Activated naive CD4-positive, alpha-beta T cell treated with anti-CD3 and anti-CD28 coated beads for 36 hours (primary cell): ENCODE results near the gene PCIF1. TPM values are rescaled to one million over a fixed set of nuclear protein-coding genes. Genes with fewer than 3 reads are reported as not detected.

ENCODE experiments used
- CTCF ChIA-PET: fragments of 350-600 bp; sonication (Branson Sonifier 250); formaldehyde crosslinking; loops from one replicate; lab custom pipeline; 2021; ENCODE audit warnings: antibody characterized with exemption; lab: Charles Lee
- DNase-seq: peaks from one replicate; pipeline ENCODE4 v3.0.0-alpha.2; 2020
- H3K27ac Mint-ChIP-seq: one replicate; pipeline ENCODE4 v1.8.0; 2021; ENCODE audit warnings: mild to moderate bottlenecking, mixed read lengths
- H3K27me3 Mint-ChIP-seq: one replicate; pipeline ENCODE4 v1.8.0; 2021; ENCODE audit warnings: low read depth, mixed read lengths
- H3K36me3 Mint-ChIP-seq: one replicate; pipeline ENCODE4 v1.8.0; 2021; ENCODE audit warnings: low read depth, mixed read lengths
- H3K4me1 Mint-ChIP-seq: one replicate; pipeline ENCODE4 v1.8.0; 2021; ENCODE audit warnings: low read depth, mixed read lengths
- H3K4me3 Mint-ChIP-seq: one replicate; pipeline ENCODE4 v1.8.0; 2021; ENCODE audit warnings: mild to moderate bottlenecking, moderate library complexity, mixed read lengths
- H3K9me3 Mint-ChIP-seq: one replicate; pipeline ENCODE4 v1.8.0; 2021; ENCODE audit warnings: mixed read lengths
- intact Hi-C: fragments of 100-400 bp; cut with micrococcal nuclease; formaldehyde crosslinking; loops from one replicate; pipeline ENCODE4 v1.15.1; 2023
- total RNA-seq, 2 experiments: library from RNA; stranded (reverse); gene quantifications; one replicate each; pipeline ENCODE4 v1.2.3, GENCODE V29; 2021

The PCIF1 gene
- total RNA-seq, 2 experiments from 2014 or later = 39.2 to 39.5 TPM

GRCh38 chr20:45908084-45908483 lies 26.4 kb upstream of the PCIF1 start:
- Mint-ChIP-seq H3K27ac (no peak overlapping the region), H3K4me3 (no peak overlapping the region), H3K36me3 (no peaks in the 10 kb centered on the region), H3K4me1 (peaks cover 19% of the 10 kb centered on the region), H3K27me3 (peaks cover 6% of the 10 kb centered on the region), H3K9me3 (no peaks in the 10 kb centered on the region)
- CTCF ChIA-PET = interaction anchor here (1.1 to 2.9 kb wide), 2 partner anchors 18 to 120 kb away, joined by 3 to 7 read pairs; partner anchors contain the start of genes CTSA and NEURL2
- intact Hi-C loops = no loop called here
- no peak for DNase-seq

- H3K36me3 Mint-ChIP-seq = no peaks in the 10 kb centered on the region
- CTCF ChIA-PET = interaction anchor here (0.7 to 2.9 kb wide), 3 partner anchors 19 to 111 kb away, joined by 3 to 7 read pairs (median 3); partner anchors contain the start of genes CTSA and NEURL2
- H3K9me3 Mint-ChIP-seq = no peaks in the 10 kb centered on the region
- no peak overlapping the region for H3K4me3 Mint-ChIP-seq
- H3K4me1 Mint-ChIP-seq = peaks cover 20% of the 10 kb centered on the region
- intact Hi-C loops = no loop called here
- no peak for DNase-seq
- H3K27me3 Mint-ChIP-seq = peaks cover 11% of the 10 kb centered on the region
- no peak overlapping the region for H3K27ac Mint-ChIP-seq
Measured at GRCh38 chr20:45909336-45909808, 25.1 kb upstream of the PCIF1 start.

- H3K27ac Mint-ChIP-seq = no peak overlapping the region
- intact Hi-C loops = loop anchor here (1.0 kb wide), 3 partner anchors 19 to 62 kb away; partner anchors contain the start of genes ACOT8, CTSA, NEURL2 and ZNF335
- CTCF ChIA-PET = interaction anchor here (0.7 to 2.9 kb wide), 3 partner anchors 20 to 112 kb away, joined by 3 to 7 read pairs (median 3); partner anchors contain the start of genes CTSA and NEURL2
- H3K4me1 Mint-ChIP-seq = peaks cover 20% of the 10 kb centered on the region
- peaks cover 14% of the 10 kb centered on the region for H3K27me3 Mint-ChIP-seq
- peak overlapping the region; percentile 82 for H3K4me3 Mint-ChIP-seq
- H3K36me3 Mint-ChIP-seq = no peaks in the 10 kb centered on the region
- no peaks in the 10 kb centered on the region for H3K9me3 Mint-ChIP-seq
- no peak for DNase-seq
Measured at GRCh38 chr20:45909817-45910669, 24.4 kb upstream of the PCIF1 start.

- H3K9me3 Mint-ChIP-seq = no peaks in the 10 kb centered on the region
- CTCF ChIA-PET = interaction anchor here (1.4 to 2.9 kb wide), 2 partner anchors 21 to 112 kb away, joined by 3 to 7 read pairs; partner anchors contain the start of genes CTSA and NEURL2
Measured at GRCh38 chr20:45910670-45911485, 23.6 kb upstream of the PCIF1 start.

GRCh38 chr20:45911486-45912343 lies 22.8 kb upstream of the PCIF1 start, which contains the start of gene PLTP:
Gene PLTP, minus strand, starts transcription at chr20:45912155. Its CDS starts 703 bp downstream, at chr20:45911452.
- Mint-ChIP-seq H3K27ac (no peak within 1 kb of the TSS), H3K27me3 (peaks cover 21% of the 10 kb centered on the region), H3K4me3 (peak within 1 kb of the TSS; percentile 82), H3K9me3 (no peaks in the 10 kb centered on the region), H3K4me1 (peaks cover 20% of the 10 kb centered on the region), H3K36me3 (no peaks in the 10 kb centered on the region)
- CTCF ChIA-PET = no interaction called here
- intact Hi-C loops = loop anchor here (1.0 kb wide), 1 partner anchor 22 kb away; no protein-coding TSS in a partner anchor
- DNase-seq = peak; percentile 27

More at GRCh38 chr20:45910670-45911485, 23.6 kb upstream of the PCIF1 start:
- DNase-seq = peak; percentile 97
- H3K27me3 Mint-ChIP-seq = peaks cover 16% of the 10 kb centered on the region
- H3K27ac Mint-ChIP-seq = peak overlapping the region; percentile 25
- H3K4me3 Mint-ChIP-seq = peak overlapping the region; percentile 82
- H3K4me1 Mint-ChIP-seq = peaks cover 20% of the 10 kb centered on the region
- H3K36me3 Mint-ChIP-seq = no peaks in the 10 kb centered on the region
- intact Hi-C loops = loop anchor here (1.0 kb wide), 4 partner anchors 20 to 61 kb away; partner anchors contain the start of genes ACOT8, CTSA, NEURL2 and ZNF335

- H3K4me1 Mint-ChIP-seq = peaks cover 20% of the 10 kb centered on the region
- no peak overlapping the region for H3K27ac Mint-ChIP-seq
- peak overlapping the region; percentile 82 for H3K4me3 Mint-ChIP-seq
- no peaks in the 10 kb centered on the region for H3K9me3 Mint-ChIP-seq
- CTCF ChIA-PET = no interaction called here
- intact Hi-C loops = no loop called here
- peaks cover 21% of the 10 kb centered on the region for H3K27me3 Mint-ChIP-seq
- no peaks in the 10 kb centered on the region for H3K36me3 Mint-ChIP-seq
- no peak for DNase-seq
Measured at GRCh38 chr20:45912344-45912682, 22.2 kb upstream of the PCIF1 start.

- H3K4me1 Mint-ChIP-seq = peaks cover 20% of the 10 kb centered on the region
- H3K27ac Mint-ChIP-seq = no peak overlapping the region
- CTCF ChIA-PET = interaction anchor here (0.7 kb wide), 1 partner anchor 89 kb away, joined by 3 read pairs; no protein-coding TSS in a partner anchor
- intact Hi-C loops = no loop called here
- H3K4me3 Mint-ChIP-seq = no peak overlapping the region
- H3K36me3 Mint-ChIP-seq = no peaks in the 10 kb centered on the region
- peaks cover 21% of the 10 kb centered on the region for H3K27me3 Mint-ChIP-seq
- H3K9me3 Mint-ChIP-seq = no peaks in the 10 kb centered on the region
- DNase-seq = no peak
Measured at GRCh38 chr20:45913116-45913515, 21.4 kb upstream of the PCIF1 start.

GRCh38 chr20:45917790-45918141 lies 16.7 kb upstream of the PCIF1 start:
- intact Hi-C loops = no loop called here
- Mint-ChIP-seq H3K27me3 (peaks cover 18% of the 10 kb centered on the region), H3K36me3 (no peaks in the 10 kb centered on the region), H3K9me3 (no peaks in the 10 kb centered on the region), H3K4me1 (peaks cover 2% of the 10 kb centered on the region), H3K27ac (no peak overlapping the region), H3K4me3 (no peak overlapping the region)
- DNase-seq = no peak
- CTCF ChIA-PET = no interaction called here

- no peak for DNase-seq
- intact Hi-C loops = no loop called here
- CTCF ChIA-PET = interaction anchor here (0.6 to 1.4 kb wide), 3 partner anchors 52 to 757 kb away, joined by 3 to 6 read pairs (median 4); no protein-coding TSS in a partner anchor
- Mint-ChIP-seq H3K4me1 (no peaks in the 10 kb centered on the region), H3K36me3 (no peaks in the 10 kb centered on the region), H3K27ac (no peak overlapping the region), H3K9me3 (no peaks in the 10 kb centered on the region), H3K27me3 (peaks cover 16% of the 10 kb centered on the region), H3K4me3 (no peak overlapping the region)
Measured at GRCh38 chr20:45918182-45918737, 16.2 kb upstream of the PCIF1 start.

GRCh38 chr20:45918779-45919537 lies 15.5 kb upstream of the PCIF1 start:
- H3K9me3 Mint-ChIP-seq = no peaks in the 10 kb centered on the region
- CTCF ChIA-PET = interaction anchor here (0.6 to 1.4 kb wide), 3 partner anchors 51 to 756 kb away, joined by 3 to 6 read pairs (median 4); no protein-coding TSS in a partner anchor
- H3K27ac Mint-ChIP-seq = no peak overlapping the region
- no peaks in the 10 kb centered on the region for H3K36me3 Mint-ChIP-seq
- H3K4me1 Mint-ChIP-seq = no peaks in the 10 kb centered on the region
- intact Hi-C loops = no loop called here
- H3K4me3 Mint-ChIP-seq = no peak overlapping the region
- DNase-seq = no peak
- peaks cover 16% of the 10 kb centered on the region for H3K27me3 Mint-ChIP-seq
